HFFc6 (cell line): ENCODE results near the gene MRPL37. TPM values are rescaled to one million over a fixed set of nuclear protein-coding genes. Genes with fewer than 3 reads are reported as not detected.

Experiments
- DNase-seq: peaks from one replicate; pipeline ENCODE4 v3.0.0-alpha.2; 2018
- H3K27ac Mint-ChIP-seq: 2 replicates; pipeline ENCODE4 v1.8.0; 2020; ENCODE audit warnings: mild to moderate bottlenecking, mixed read lengths
- H3K27me3 Mint-ChIP-seq: 2 replicates; pipeline ENCODE4 v1.8.0; 2021; ENCODE audit warnings: mild to moderate bottlenecking, moderate library complexity, mixed read lengths; ENCODE audit not compliant: insufficient read depth
- H3K36me3 Mint-ChIP-seq: 2 replicates; pipeline ENCODE4 v1.8.0; 2021; ENCODE audit warnings: low read depth, mixed read lengths
- H3K4me1 Mint-ChIP-seq: 2 replicates; pipeline ENCODE4 v1.8.0; 2020; ENCODE audit warnings: low read depth, mixed read lengths
- H3K4me3 Mint-ChIP-seq: 2 replicates; pipeline ENCODE4 v1.8.0; 2020; ENCODE audit warnings: mild to moderate bottlenecking, moderate library complexity, mixed read lengths
- H3K9me3 Mint-ChIP-seq: 2 replicates; pipeline ENCODE4 v1.8.0; 2020; ENCODE audit warnings: mild to moderate bottlenecking, mixed read lengths
- total RNA-seq, 6 experiments: library from RNA; stranded (reverse); fragmentation: NEBNext Ultra II Directional; extraction: Animal tissue kit (Norgen Biotek cat#: 25700); gene quantifications; 2 replicates in 1 of 6; 3 replicates in 5 of 6; pipeline ENCODE4 v1.2.3, GENCODE V29; 2021
- TF ChIP-seq, protein P1 (sequence below): fragments of 200-600 bp; sonication (generic); IDR thresholded peaks from 2 replicates; pipeline ENCODE4 v1.5.0; 2021; ENCODE audit warnings: antibody characterized with exemption, mild to moderate bottlenecking

The MRPL37 gene
- total RNA-seq, 6 experiments from 2014 or later = 119 to 135 (median 126) TPM

- H3K9me3 Mint-ChIP-seq = no peaks in the 10 kb centered on the region
- no peak overlapping the region for H3K4me3 Mint-ChIP-seq
- no peaks in the 10 kb centered on the region for H3K27me3 Mint-ChIP-seq
- DNase-seq = no peak
- H3K36me3 Mint-ChIP-seq = peaks cover 42% of the 10 kb centered on the region
- no peaks in the 10 kb centered on the region for H3K4me1 Mint-ChIP-seq
- TF ChIP-seq, protein P1, sequence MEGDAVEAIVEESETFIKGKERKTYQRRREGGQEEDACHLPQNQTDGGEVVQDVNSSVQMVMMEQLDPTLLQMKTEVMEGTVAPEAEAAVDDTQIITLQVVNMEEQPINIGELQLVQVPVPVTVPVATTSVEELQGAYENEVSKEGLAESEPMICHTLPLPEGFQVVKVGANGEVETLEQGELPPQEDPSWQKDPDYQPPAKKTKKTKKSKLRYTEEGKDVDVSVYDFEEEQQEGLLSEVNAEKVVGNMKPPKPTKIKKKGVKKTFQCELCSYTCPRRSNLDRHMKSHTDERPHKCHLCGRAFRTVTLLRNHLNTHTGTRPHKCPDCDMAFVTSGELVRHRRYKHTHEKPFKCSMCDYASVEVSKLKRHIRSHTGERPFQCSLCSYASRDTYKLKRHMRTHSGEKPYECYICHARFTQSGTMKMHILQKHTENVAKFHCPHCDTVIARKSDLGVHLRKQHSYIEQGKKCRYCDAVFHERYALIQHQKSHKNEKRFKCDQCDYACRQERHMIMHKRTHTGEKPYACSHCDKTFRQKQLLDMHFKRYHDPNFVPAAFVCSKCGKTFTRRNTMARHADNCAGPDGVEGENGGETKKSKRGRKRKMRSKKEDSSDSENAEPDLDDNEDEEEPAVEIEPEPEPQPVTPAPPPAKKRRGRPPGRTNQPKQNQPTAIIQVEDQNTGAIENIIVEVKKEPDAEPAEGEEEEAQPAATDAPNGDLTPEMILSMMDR = no peak
- no peak overlapping the region for H3K27ac Mint-ChIP-seq
These were observed 12.9 kb downstream of the MRPL37 start for GRCh38 chr1:54212872-54213271.

DNA sequence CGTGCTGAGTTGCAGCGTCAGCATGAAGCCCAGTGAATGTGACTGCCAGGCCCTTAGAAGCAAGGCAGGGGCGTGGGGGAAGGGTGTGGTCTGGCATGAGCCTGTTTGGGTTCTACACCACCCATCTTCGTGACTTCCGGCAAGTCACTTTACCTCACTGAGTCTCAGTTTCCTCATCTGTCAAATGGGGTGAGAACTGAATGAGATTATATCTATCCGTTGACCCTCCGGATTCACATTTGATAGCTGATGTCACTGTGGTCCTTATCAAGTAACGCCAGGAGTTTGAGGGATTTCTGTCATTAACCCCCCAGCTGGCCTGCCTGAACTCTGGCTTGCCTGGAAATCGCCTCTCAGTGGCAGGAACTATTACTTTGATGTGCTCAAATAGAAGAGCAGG, 15.6 kb downstream of the MRPL37 start:
- Mint-ChIP-seq H3K4me1 (peaks cover 23% of the 10 kb centered on the region), H3K36me3 (peaks cover 34% of the 10 kb centered on the region), H3K9me3 (no peaks in the 10 kb centered on the region), H3K27ac (no peak overlapping the region), H3K27me3 (no peaks in the 10 kb centered on the region; the same call in 1 of the 2 replicates), H3K4me3 (no peak overlapping the region)
- TF ChIP-seq, protein P1 = no peak
- DNase-seq = no peak

- Mint-ChIP-seq H3K27me3 (peaks cover 11% of the 10 kb centered on the region), H3K9me3 (no peaks in the 10 kb centered on the region), H3K4me1 (peaks cover 35% of the 10 kb centered on the region), H3K27ac (peak overlapping the region; percentile 90), H3K4me3 (no peak overlapping the region), H3K36me3 (peaks cover 24% of the 10 kb centered on the region)
- TF ChIP-seq, protein P1 = no peak
- DNase-seq = no peak
These were observed 19.1 kb downstream of the MRPL37 start for GRCh38 chr1:54218883-54219687.

GRCh38 chr1:54219688-54220003, 19.7 kb downstream of the MRPL37 start:
- peaks cover 20% of the 10 kb centered on the region for H3K36me3 Mint-ChIP-seq
- TF ChIP-seq, protein P1 = no peak
- peak overlapping the region; percentile 54 for H3K4me3 Mint-ChIP-seq
- H3K9me3 Mint-ChIP-seq = no peaks in the 10 kb centered on the region
- peak; percentile 43 for DNase-seq
- peaks cover 11% of the 10 kb centered on the region for H3K27me3 Mint-ChIP-seq
- peak overlapping the region; percentile 90 for H3K27ac Mint-ChIP-seq
- peaks cover 35% of the 10 kb centered on the region for H3K4me1 Mint-ChIP-seq

GRCh38 chr1:54220004-54220811, 20.2 kb downstream of the MRPL37 start:
- Mint-ChIP-seq H3K27me3 (peaks cover 11% of the 10 kb centered on the region), H3K36me3 (peaks cover 20% of the 10 kb centered on the region; the same call in 1 of the 2 replicates), H3K4me3 (peak overlapping the region; percentile 54), H3K27ac (peak overlapping the region; percentile 90), H3K9me3 (no peaks in the 10 kb centered on the region), H3K4me1 (peaks cover 35% of the 10 kb centered on the region)
- TF ChIP-seq, protein P1 = no peak
- DNase-seq = peak; percentile 49
